Loucy (cell line): ENCODE data around the gene MRPL18.

Source experiments
- H2AFZ ChIP-seq: fragments of 200-600 bp; sonication (generic); 2 replicates; pipeline ENCODE4 v1.6.0; 2016; ENCODE audit warnings: antibody characterized with exemption, mild to moderate bottlenecking, low read length, moderate library complexity
- H3F3A ChIP-seq: fragments of 200-600 bp; 2 replicates; pipeline ENCODE4 v1.6.0; 2016; ENCODE audit warnings: antibody characterized with exemption, low read depth, mild to moderate bottlenecking
- H3K27me3 ChIP-seq: fragments of 200-600 bp; sonication (generic); 2 replicates; pipeline ENCODE4 v1.6.1; 2014; ENCODE audit warnings: low read length, mild to moderate bottlenecking; ENCODE audit not compliant: insufficient read depth, poor library complexity, severe bottlenecking
- H3K36me3 ChIP-seq: fragments of 200-600 bp; sonication (generic); 2 replicates; pipeline ENCODE4 v1.6.1; 2016; ENCODE audit warnings: low read length; ENCODE audit not compliant: insufficient read depth
- H3K4me1 ChIP-seq: fragments of 200-600 bp; sonication (generic); 2 replicates; pipeline ENCODE4 v1.5.1; 2014; ENCODE audit warnings: low read length, mild to moderate bottlenecking; ENCODE audit not compliant: insufficient read depth, poor library complexity, severe bottlenecking
- H3K4me2 ChIP-seq: fragments of 200-600 bp; sonication (generic); 2 replicates; pipeline ENCODE4 v1.6.0; 2014; ENCODE audit warnings: antibody characterized with exemption, low read length, low read depth, mild to moderate bottlenecking; ENCODE audit not compliant: poor library complexity, severe bottlenecking
- H3K4me3 ChIP-seq: fragments of 200-600 bp; sonication (generic); 2 replicates; pipeline ENCODE4 v1.5.1; 2014; ENCODE audit warnings: low read length, mild to moderate bottlenecking, mixed read lengths; ENCODE audit not compliant: poor library complexity, severe bottlenecking
- H3K79me2 ChIP-seq: fragments of 200-600 bp; sonication (generic); 2 replicates; pipeline ENCODE4 v1.6.1; 2014; ENCODE audit warnings: low read length; ENCODE audit not compliant: insufficient read depth
- H3K9ac ChIP-seq: fragments of 200-600 bp; sonication (generic); 2 replicates; pipeline ENCODE4 v1.6.0; 2014; ENCODE audit warnings: mild to moderate bottlenecking, low read depth, low read length, moderate library complexity; ENCODE audit not compliant: poor library complexity, severe bottlenecking
- H3K9me2 ChIP-seq: fragments of 200-600 bp; sonication (generic); replicated peaks from 2 replicates; pipeline ENCODE4 v1.6.1; 2016; ENCODE audit warnings: low read depth, low read length, mixed read lengths
- H3K9me3 ChIP-seq: fragments of 200-600 bp; sonication (generic); 2 replicates; pipeline ENCODE4 v1.6.1; 2014; ENCODE audit warnings: mild to moderate bottlenecking, antibody characterized with exemption, low read length, low read depth; ENCODE audit not compliant: insufficient read depth
- H4K20me1 ChIP-seq: fragments of 200-600 bp; sonication (generic); 2 replicates; pipeline ENCODE4 v1.6.0; 2014; ENCODE audit warnings: antibody characterized with exemption, low read length, mild to moderate bottlenecking; ENCODE audit not compliant: insufficient read depth, poor library complexity, severe bottlenecking
- EZH2phosphoT487 ChIP-seq: fragments of 200-600 bp; IDR thresholded peaks from 2 replicates; pipeline ENCODE4 v1.6.1; 2018; ENCODE audit warnings: antibody characterized with exemption, mild to moderate bottlenecking, moderate library complexity, borderline replicate concordance
- TF ChIP-seq, protein P1 (sequence below): fragments of 200-600 bp; sonication (generic); conservative IDR thresholded peaks from 2 replicates; pipeline ENCODE4 v1.5.1; 2014; ENCODE audit warnings: mild to moderate bottlenecking, antibody characterized with exemption, low read length

The MRPL18 gene

DNA sequence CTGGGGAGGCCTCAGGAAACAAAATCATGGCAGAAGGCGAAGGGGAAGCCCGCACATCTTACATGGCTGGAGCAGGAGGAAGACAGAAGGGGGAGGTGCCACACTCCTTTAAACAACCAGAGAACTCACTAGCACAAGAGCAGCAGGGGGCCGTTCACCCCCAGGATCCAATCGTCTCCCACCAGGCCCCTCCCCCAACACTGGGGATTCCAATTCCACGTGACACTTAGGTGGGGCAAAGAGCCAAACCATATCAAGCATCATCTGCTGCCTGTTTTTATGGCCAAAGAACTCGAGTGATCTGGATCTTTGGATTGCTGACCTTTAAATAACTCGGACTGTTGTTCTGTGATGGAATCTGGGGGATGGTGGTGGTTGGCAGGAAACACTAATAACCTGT lies 37.8 kb downstream of the MRPL18 start:
- H3K9ac ChIP-seq = no peak overlapping the region
- H3K4me2 ChIP-seq = no peak overlapping the region
- H3K4me1 ChIP-seq = peaks cover 49% of the 10 kb centered on the region
- H3K27me3 ChIP-seq = no peaks in the 10 kb centered on the region
- no peaks in the 10 kb centered on the region for H3K9me3 ChIP-seq
- H2AFZ ChIP-seq = no peak overlapping the region
- H4K20me1 ChIP-seq = no peaks in the 10 kb centered on the region
- no peaks in the 10 kb centered on the region for H3K9me2 ChIP-seq
- no peaks in the 10 kb centered on the region for H3K79me2 ChIP-seq
- no peaks in the 10 kb centered on the region for H3F3A ChIP-seq
- no peak for TF ChIP-seq EZH2phosphoT487
- TF ChIP-seq, protein P1, sequence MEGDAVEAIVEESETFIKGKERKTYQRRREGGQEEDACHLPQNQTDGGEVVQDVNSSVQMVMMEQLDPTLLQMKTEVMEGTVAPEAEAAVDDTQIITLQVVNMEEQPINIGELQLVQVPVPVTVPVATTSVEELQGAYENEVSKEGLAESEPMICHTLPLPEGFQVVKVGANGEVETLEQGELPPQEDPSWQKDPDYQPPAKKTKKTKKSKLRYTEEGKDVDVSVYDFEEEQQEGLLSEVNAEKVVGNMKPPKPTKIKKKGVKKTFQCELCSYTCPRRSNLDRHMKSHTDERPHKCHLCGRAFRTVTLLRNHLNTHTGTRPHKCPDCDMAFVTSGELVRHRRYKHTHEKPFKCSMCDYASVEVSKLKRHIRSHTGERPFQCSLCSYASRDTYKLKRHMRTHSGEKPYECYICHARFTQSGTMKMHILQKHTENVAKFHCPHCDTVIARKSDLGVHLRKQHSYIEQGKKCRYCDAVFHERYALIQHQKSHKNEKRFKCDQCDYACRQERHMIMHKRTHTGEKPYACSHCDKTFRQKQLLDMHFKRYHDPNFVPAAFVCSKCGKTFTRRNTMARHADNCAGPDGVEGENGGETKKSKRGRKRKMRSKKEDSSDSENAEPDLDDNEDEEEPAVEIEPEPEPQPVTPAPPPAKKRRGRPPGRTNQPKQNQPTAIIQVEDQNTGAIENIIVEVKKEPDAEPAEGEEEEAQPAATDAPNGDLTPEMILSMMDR = no peak
- no peaks in the 10 kb centered on the region for H3K36me3 ChIP-seq
- no peak overlapping the region for H3K4me3 ChIP-seq

DNA sequence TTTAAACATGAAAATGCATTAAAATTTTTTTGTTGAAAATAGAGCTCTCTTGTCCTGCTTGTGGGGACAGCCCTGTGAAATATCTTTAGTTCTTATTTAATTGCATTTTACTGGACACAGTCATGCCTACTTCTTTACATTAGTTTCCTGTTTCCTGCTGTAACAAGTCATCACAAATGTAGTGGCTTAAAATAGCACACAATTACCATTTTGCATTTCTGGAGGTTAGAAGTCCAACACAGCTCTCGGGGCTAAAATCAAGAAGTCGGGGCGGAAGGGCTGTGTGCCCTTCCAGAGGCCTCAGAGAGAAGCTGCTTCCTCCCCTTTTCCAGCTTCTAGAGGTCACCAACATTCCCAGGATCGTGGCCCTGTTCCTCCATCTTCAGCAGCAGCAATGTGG lies 39.3 kb downstream of the MRPL18 start:
- Histone ChIP-seq H3K36me3 (no peaks in the 10 kb centered on the region), H4K20me1 (no peaks in the 10 kb centered on the region), H3K27me3 (no peaks in the 10 kb centered on the region), H3K9me2 (no peaks in the 10 kb centered on the region), H3K9me3 (no peaks in the 10 kb centered on the region), H3F3A (no peaks in the 10 kb centered on the region), H3K4me2 (peak overlapping the region; percentile 84), H2AFZ (peak overlapping the region; percentile 66), H3K9ac (peak overlapping the region; percentile 63), H3K4me1 (peaks cover 64% of the 10 kb centered on the region), H3K4me3 (peak overlapping the region; percentile 64), H3K79me2 (no peaks in the 10 kb centered on the region)
- no peak for TF ChIP-seq EZH2phosphoT487
- TF ChIP-seq, protein P1 = no peak

DNA sequence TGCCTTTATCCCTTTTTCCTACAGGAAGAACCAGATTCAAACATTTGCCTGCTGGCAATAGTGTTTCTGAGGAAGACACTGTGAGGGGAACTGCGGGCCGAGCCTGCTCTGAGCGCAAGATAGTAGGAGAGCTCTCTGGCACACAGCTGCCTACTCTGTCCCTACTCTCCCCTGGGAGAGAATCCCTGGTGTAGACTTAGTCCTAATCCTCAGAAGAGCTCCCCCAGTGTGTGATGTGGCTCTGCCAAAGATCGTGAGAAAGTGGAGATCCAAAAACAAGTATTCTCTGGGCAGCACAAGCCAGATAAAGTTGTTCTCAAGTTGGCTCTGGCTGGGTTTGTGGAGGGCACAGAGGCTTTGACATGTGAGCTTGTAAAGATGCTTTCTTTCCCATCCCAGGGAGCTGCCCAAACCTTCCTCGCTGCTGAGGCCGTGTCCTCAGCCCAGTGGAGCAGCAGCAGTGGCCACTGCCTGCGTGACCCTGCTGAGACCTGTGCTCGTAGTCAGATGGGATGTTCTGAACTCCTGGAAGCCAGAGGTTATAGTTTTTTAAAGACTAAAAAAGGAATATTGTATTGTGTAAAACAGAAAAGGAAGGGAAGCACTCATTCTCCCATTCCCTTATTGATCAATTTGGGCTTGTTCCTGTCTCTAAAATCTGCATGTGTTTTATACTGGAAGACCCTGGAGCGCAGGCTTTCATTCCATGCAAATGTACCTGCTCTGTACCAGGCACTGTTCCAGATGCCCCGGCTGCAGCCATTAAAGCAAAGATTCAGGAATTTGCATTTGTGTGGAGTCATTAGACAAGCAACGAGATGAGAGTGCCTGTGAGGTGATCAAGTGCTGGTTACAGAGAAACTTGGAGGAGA lies 40.5 kb downstream of the MRPL18 start:
- Histone ChIP-seq H3K79me2 (no peaks in the 10 kb centered on the region), H3K9ac (peak overlapping the region; percentile 63), H3K4me1 (peaks cover 73% of the 10 kb centered on the region), H3K4me2 (peak overlapping the region; percentile 84), H4K20me1 (no peaks in the 10 kb centered on the region), H3F3A (no peaks in the 10 kb centered on the region), H3K4me3 (peak overlapping the region; percentile 64), H3K9me3 (no peaks in the 10 kb centered on the region), H3K36me3 (no peaks in the 10 kb centered on the region), H2AFZ (no peak overlapping the region), H3K9me2 (no peaks in the 10 kb centered on the region), H3K27me3 (no peaks in the 10 kb centered on the region)
- TF ChIP-seq EZH2phosphoT487 = no peak
- TF ChIP-seq, protein P1 = no peak
